ENCODE measurements around the gene KIF11. TPM values are rescaled to one million over a fixed set of nuclear protein-coding genes. Genes with fewer than 3 reads are reported as not detected.

Gene KIF11
- total RNA-seq, 1 donor from 2014 or later, result not detected

- intact Hi-C loops (cut with DNase I), result no loop called here
- Histone ChIP-seq H3K36me3 (no peaks in the 10 kb centered on the region), H3K4me1 (no peaks in the 10 kb centered on the region), H3K4me3 (no peak overlapping the region), H3K27me3 (no peaks in the 10 kb centered on the region), H3K9me3 (no peaks in the 10 kb centered on the region), H3K27ac (no peak overlapping the region)
- no peak for DNase-seq (ENCODE audit: low spot score in 2 of 2)
- TF ChIP-seq CTCF (IDR thresholded peaks at IDR 0.05), result no peak
Measured at GRCh38 chr10:92615515-92615914, 22.6 kb downstream of the KIF11 start.

DNA sequence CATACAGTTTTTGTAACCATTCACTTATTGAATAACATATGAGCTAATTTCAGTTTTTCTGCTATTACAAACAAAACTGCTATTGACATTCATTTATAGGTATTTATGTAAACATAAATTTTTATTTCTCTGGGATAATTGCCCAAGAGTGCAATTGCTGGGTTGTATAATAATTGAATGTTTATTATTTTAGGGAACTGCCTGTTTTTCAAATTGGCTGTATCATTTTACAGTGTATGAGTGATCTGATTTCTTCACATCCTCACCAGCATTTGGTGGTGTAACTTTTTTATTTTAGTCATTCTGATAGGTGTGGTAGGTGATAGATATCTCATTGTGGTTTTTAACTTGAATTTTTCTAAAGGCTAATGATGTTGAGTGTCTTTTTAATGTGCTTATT, 26.4 kb downstream of the KIF11 start:
- H3K36me3 ChIP-seq, result no peaks in the 10 kb centered on the region
- no peak overlapping the region for H3K27ac ChIP-seq
- TF ChIP-seq CTCF (IDR thresholded peaks at IDR 0.05), result no peak
- H3K4me1 ChIP-seq, result no peaks in the 10 kb centered on the region
- H3K9me3 ChIP-seq, result no peaks in the 10 kb centered on the region
- intact Hi-C loops (cut with DNase I), result no loop called here
- DNase-seq (ENCODE audit: low spot score in 2 of 2), result no peak
- H3K4me3 ChIP-seq, result no peak overlapping the region
- H3K27me3 ChIP-seq, result no peaks in the 10 kb centered on the region

GRCh38 chr10:92627845-92628480, 35.0 kb downstream of the KIF11 start:
- Histone ChIP-seq H3K9me3 (no peaks in the 10 kb centered on the region), H3K36me3 (no peaks in the 10 kb centered on the region), H3K4me3 (no peak overlapping the region), H3K4me1 (no peaks in the 10 kb centered on the region), H3K27ac (no peak overlapping the region), H3K27me3 (no peaks in the 10 kb centered on the region)
- intact Hi-C loops (cut with DNase I), result no loop called here
- TF ChIP-seq CTCF (IDR thresholded peaks at IDR 0.05), result no peak
- DNase-seq (ENCODE audit: low spot score in 2 of 2), result no peak

GRCh38 chr10:92629945-92630344, 37.0 kb downstream of the KIF11 start:
- Histone ChIP-seq H3K27ac (no peak overlapping the region), H3K4me3 (no peak overlapping the region), H3K36me3 (no peaks in the 10 kb centered on the region), H3K27me3 (no peaks in the 10 kb centered on the region), H3K4me1 (no peaks in the 10 kb centered on the region), H3K9me3 (no peaks in the 10 kb centered on the region)
- no peak for DNase-seq (ENCODE audit: low spot score in 2 of 2)
- intact Hi-C loops (cut with DNase I), result no loop called here
- no peak for TF ChIP-seq CTCF (IDR thresholded peaks at IDR 0.05)

DNA sequence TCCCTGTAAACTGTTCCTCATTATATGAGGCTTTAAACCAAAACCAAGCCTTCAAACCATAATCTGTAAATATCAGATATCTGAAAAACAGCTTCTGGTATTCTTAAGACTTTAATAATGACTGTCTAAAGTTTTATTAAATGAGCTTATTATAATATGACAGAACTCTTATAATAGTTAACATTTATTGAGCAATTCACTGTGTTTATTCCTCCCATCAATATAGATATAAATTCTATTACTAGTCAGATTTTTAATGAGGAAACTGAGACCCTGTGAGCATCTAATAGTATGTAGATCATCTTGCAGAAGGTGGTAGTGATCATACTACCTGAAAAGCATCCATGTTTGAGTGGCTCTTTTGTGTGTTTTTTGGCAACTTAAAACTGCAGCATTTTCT, 45.1 kb downstream of the KIF11 start:
- no peaks in the 10 kb centered on the region for H3K27me3 ChIP-seq
- DNase-seq (ENCODE audit: low spot score in 2 of 2), result no peak
- H3K4me3 ChIP-seq, result no peak overlapping the region
- no peak overlapping the region for H3K27ac ChIP-seq
- intact Hi-C loops (cut with DNase I), result no loop called here
- no peak for TF ChIP-seq CTCF (IDR thresholded peaks at IDR 0.05)
- H3K36me3 ChIP-seq, result no peaks in the 10 kb centered on the region
- no peaks in the 10 kb centered on the region for H3K9me3 ChIP-seq
- H3K4me1 ChIP-seq, result no peaks in the 10 kb centered on the region

DNA sequence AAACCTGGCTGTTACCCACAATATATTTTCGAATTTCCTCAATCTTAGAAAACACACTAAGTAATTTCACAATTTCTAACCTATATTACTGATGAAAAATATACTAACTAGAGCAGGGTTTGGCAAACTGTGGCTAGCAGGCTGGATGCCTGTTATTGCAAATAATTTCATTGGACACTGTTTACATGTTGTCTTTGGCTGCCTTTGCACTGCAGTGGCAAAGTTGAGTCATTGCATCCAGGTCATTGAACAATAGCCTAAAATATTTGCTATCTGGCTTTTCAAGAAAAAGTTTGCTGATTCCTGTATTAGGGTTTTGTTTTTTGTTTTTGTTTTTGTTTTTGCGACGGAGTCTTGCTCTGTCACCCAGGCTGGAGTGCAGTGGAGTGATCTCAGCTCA, 47.2 kb downstream of the KIF11 start:
- Histone ChIP-seq H3K4me3 (no peak overlapping the region), H3K9me3 (no peaks in the 10 kb centered on the region), H3K36me3 (no peaks in the 10 kb centered on the region), H3K4me1 (no peaks in the 10 kb centered on the region), H3K27me3 (no peaks in the 10 kb centered on the region), H3K27ac (no peak overlapping the region)
- no peak for DNase-seq (ENCODE audit: low spot score in 2 of 2)
- intact Hi-C loops (cut with DNase I), result no loop called here
- TF ChIP-seq CTCF (IDR thresholded peaks at IDR 0.05), result no peak

All from ascending aorta (tissue), 2 donors.